HepG2 (cell line): ENCODE data around the gene COMMD3. TPM values are rescaled to one million over a fixed set of nuclear protein-coding genes. Genes with fewer than 3 reads are reported as not detected.

Source experiments
- ATAC-seq: fragments of 200-7000 bp; cut with Tn5 transposase; 3 replicates; pipeline ENCODE4 v1.9.1; 2020; ENCODE audit warnings: mild to moderate bottlenecking, moderate library complexity
- BruUV-seq: library from RNA; stranded (reverse); fragments of 400-500 nt; replicated peaks from 2 replicates; lab custom pipeline; 2021; lab: Mats Ljungman, UMichigan
- CTCF ChIA-PET: fragments of 300-600 bp; formaldehyde crosslinking; extraction: SDS; loops from one replicate; lab custom pipeline; 2021; ENCODE audit warnings: low total read pairs, inconsistent platforms, low intra/inter-chr PET ratio; lab: Yijun Ruan, JAX
- POLR2A ChIA-PET: fragments of 350-600 bp; sonication (Branson Sonifier 250); formaldehyde crosslinking; loops from one replicate; lab custom pipeline; 2020; ENCODE audit warnings: antibody characterized with exemption, inconsistent platforms; lab: Yijun Ruan, JAX
- DNase-seq: peaks from one replicate; pipeline ENCODE4 v3.0.0-alpha.2; 2015; ENCODE audit warnings: low spot score
- FAIRE-seq: peaks from 3 replicates; lab custom pipeline; 2011; peaks lifted over from hg19 to GRCh38; lab: Jason Lieb, UNC
- H2AFZ ChIP-seq: one replicate; pipeline ENCODE4 v1.6.1; 2011; ENCODE audit warnings: low read length, inconsistent platforms
- H3K27ac ChIP-seq: fragments of 300-600 bp; 3 replicates; pipeline ENCODE4 v1.8.0; 2011; ENCODE audit warnings: mixed run types, mild to moderate bottlenecking, mixed read lengths, low read length, inconsistent platforms; ENCODE audit not compliant: insufficient read depth; ENCODE audit errors: extremely low read length
- H3K27me3 ChIP-seq, 2 experiments: fragments of 200-600 bp in 1 of 2; 2 replicates in 1 of 2; 3 replicates in 1 of 2; pipeline versions ENCODE4 v1.6.0 to v1.8.0; 2011; ENCODE audit warnings: low read length in 2 of 2, mild to moderate bottlenecking in 2 of 2, moderate library complexity in 2 of 2, inconsistent platforms in 1 of 2; ENCODE audit not compliant: insufficient read depth in 2 of 2, control insufficient read depth in 1 of 2
- H3K36me3 ChIP-seq, 2 experiments: fragments of 200-600 bp in 1 of 2; replicated peaks in 1 of 2; 2 replicates in 1 of 2; 3 replicates in 1 of 2; pipeline versions ENCODE4 v1.5.1 to v1.8.0; 2011; ENCODE audit warnings: low read length in 2 of 2, inconsistent platforms in 1 of 2; ENCODE audit not compliant: insufficient read depth in 2 of 2, control insufficient read depth in 1 of 2
- H3K4me1 ChIP-seq: 2 replicates; pipeline ENCODE4 v1.5.1; 2012; ENCODE audit warnings: low read length, inconsistent platforms; ENCODE audit not compliant: insufficient read depth
- H3K4me2 ChIP-seq: 2 replicates; pipeline ENCODE4 v1.6.0; 2011; ENCODE audit warnings: low read depth, low read length, inconsistent platforms
- H3K4me3 ChIP-seq, 3 experiments: fragments of 200-600 bp in 1 of 3; sonication (generic), shearing (Covaris generic) in 1 of 3; replicated peaks in 1 of 3; 2 replicates each; pipeline ENCODE4 v1.5.1; 2011 to 2016; ENCODE audit warnings: low read length in 3 of 3, inconsistent platforms in 2 of 3, low read depth in 2 of 3, mild to moderate bottlenecking in 2 of 3, control low read depth in 1 of 3, mixed read lengths in 1 of 3; ENCODE audit not compliant: insufficient read depth in 1 of 3
- H3K79me2 ChIP-seq: one replicate; pipeline ENCODE4 v1.6.1; 2011; ENCODE audit warnings: low read length, inconsistent platforms; ENCODE audit not compliant: insufficient read depth
- H3K9ac ChIP-seq: 2 replicates; pipeline ENCODE4 v1.6.0; 2011; ENCODE audit warnings: mild to moderate bottlenecking, low read depth, low read length, inconsistent platforms; ENCODE audit not compliant: insufficient read depth
- H3K9me3 ChIP-seq: 2 replicates; pipeline ENCODE4 v1.5.1; 2012; ENCODE audit warnings: mild to moderate bottlenecking, low read length
- H4K20me1 ChIP-seq: 2 replicates; pipeline ENCODE4 v1.6.0; 2011; ENCODE audit warnings: inconsistent platforms, mild to moderate bottlenecking, low read length, moderate library complexity; ENCODE audit not compliant: insufficient read depth
- ATF7 ChIP-seq, 2 experiments: fragments of 450-650 bp in 1 of 2; sonication (generic) in 1 of 2; formaldehyde crosslinking in 1 of 2; IDR thresholded peaks; 2 replicates each; pipeline versions ENCODE4 v1.4.0 to v1.6.1; 2016 to 2020; ENCODE audit warnings: antibody characterized with exemption in 1 of 2, mild to moderate bottlenecking in 1 of 2, missing genetic modification reagents in 1 of 2
- JARID2 ChIP-seq: sonication (generic); formaldehyde crosslinking; IDR thresholded peaks from 2 replicates; pipeline ENCODE4 v1.8.1; 2023; ENCODE audit warnings: missing genetic modification reagents, inconsistent platforms; ENCODE audit not compliant: insufficient replicate concordance
- JDP2 ChIP-seq: sonication (generic); formaldehyde crosslinking; IDR thresholded peaks from 2 replicates; pipeline ENCODE4 v1.8.1; 2022; ENCODE audit warnings: missing genetic modification reagents, borderline replicate concordance
- JUND ChIP-seq: sonication (generic); formaldehyde crosslinking; IDR thresholded peaks from 2 replicates; pipeline ENCODE4 v1.8.0; 2022; ENCODE audit warnings: mild to moderate bottlenecking, missing genetic modification reagents
- MED8 ChIP-seq: sonication (generic); formaldehyde crosslinking; IDR thresholded peaks from 2 replicates; pipeline ENCODE4 v1.8.1; 2023; ENCODE audit warnings: mild to moderate bottlenecking, missing genetic modification reagents; ENCODE audit not compliant: insufficient replicate concordance
- NBN ChIP-seq: fragments of 450-650 bp; conservative IDR thresholded peaks from 2 replicates; pipeline ENCODE4 v1.6.1; 2017
- PAWR ChIP-seq: sonication (generic); formaldehyde crosslinking; IDR thresholded peaks from 2 replicates; pipeline ENCODE4 v1.4.0; 2020; ENCODE audit warnings: missing genetic modification reagents, mild to moderate bottlenecking, borderline replicate concordance
- PBX2 ChIP-seq: IDR thresholded peaks from 2 replicates; pipeline ENCODE4 v1.6.1; 2016; ENCODE audit warnings: control low read depth
- SOX6 ChIP-seq, 2 experiments: fragments of 450-650 bp in 1 of 2; sonication (generic) in 1 of 2; formaldehyde crosslinking in 1 of 2; IDR thresholded peaks; 2 replicates each; pipeline versions ENCODE4 v1.4.0 to v1.6.1; 2017 to 2020; ENCODE audit warnings: antibody characterized with exemption in 1 of 2, mild to moderate bottlenecking in 1 of 2, missing genetic modification reagents in 1 of 2
- ZBTB3 ChIP-seq: sonication (generic); formaldehyde crosslinking; IDR thresholded peaks from 2 replicates; pipeline ENCODE4 v1.4.0; 2020; ENCODE audit warnings: low read depth, mild to moderate bottlenecking, moderate library complexity, missing genetic modification reagents, borderline replicate concordance
- ZC3H13 ChIP-seq: sonication (generic); formaldehyde crosslinking; IDR thresholded peaks from 2 replicates; pipeline ENCODE4 v1.8.1; 2023; ENCODE audit warnings: mild to moderate bottlenecking, missing genetic modification reagents, moderate library complexity
- ZFP36L2 ChIP-seq: sonication (generic); formaldehyde crosslinking; IDR thresholded peaks from 2 replicates; pipeline ENCODE4 v1.4.0; 2020; ENCODE audit warnings: missing genetic modification reagents
- ZNF17 ChIP-seq: sonication (generic); formaldehyde crosslinking; IDR thresholded peaks from 2 replicates; pipeline ENCODE4 v1.5.0; 2020; ENCODE audit warnings: mild to moderate bottlenecking, missing genetic modification reagents
- ZNF557 ChIP-seq: sonication (generic); formaldehyde crosslinking; IDR thresholded peaks from 2 replicates; pipeline ENCODE4 v1.4.0; 2020; ENCODE audit warnings: missing genetic modification reagents
- ZNF878 ChIP-seq: sonication (generic); formaldehyde crosslinking; IDR thresholded peaks from 2 replicates; pipeline ENCODE4 v1.8.1; 2023; ENCODE audit warnings: mild to moderate bottlenecking, missing genetic modification reagents, moderate library complexity
- ZNF879 ChIP-seq: sonication (generic); formaldehyde crosslinking; IDR thresholded peaks from 2 replicates; pipeline ENCODE4 v1.8.1; 2023; ENCODE audit warnings: missing genetic modification reagents
- ZSCAN25 ChIP-seq: sonication (generic); formaldehyde crosslinking; IDR thresholded peaks from 2 replicates; pipeline ENCODE4 v1.8.0; 2022; ENCODE audit warnings: mild to moderate bottlenecking, missing genetic modification reagents
- WGBS: methylation state at CpG from one replicate; pipeline ENCODE4 v1.1.6; 2017; ENCODE audit warnings: low lambda C conversion rate; 5-methylcytosine and 5-hydroxymethylcytosine counted together
- in situ Hi-C: cut with HindIII; loops from 2 replicates; pipeline ENCODE4 v1.10.0; 2017; ENCODE audit warnings: low pct_unique_long_range_greater_than_20kb; ENCODE audit not compliant: extremely low pct_ligation_motif_present
- intact Hi-C: fragments of 100-400 bp; cut with micrococcal nuclease; formaldehyde crosslinking; loops from one replicate; pipeline ENCODE4 v1.10.0; 2022; ENCODE audit not compliant: unreplicated experiment
- polyA plus RNA-seq, 8 experiments: library from polyadenylated mRNA; depleted of rRNA in 3 of 8; stranded (reverse) in 7 of 8; unstranded in 1 of 8; fragments of >200 nt; fragmentation: Illumina TruSeq in 4 of 8; extraction: Trizol in 4 of 8; gene quantifications; 2 replicates each; pipeline versions ENCODE4 v1.2.1 to v1.2.3, GENCODE V29; 2011 to 2016; ENCODE audit warnings: low read depth in 4 of 8, missing spikeins in 1 of 8, mixed read lengths in 1 of 8; ENCODE audit not compliant: insufficient read depth in 1 of 8
- total RNA-seq, 5 experiments: library from RNA; depleted of rRNA; stranded (reverse); fragments of >200 nt; fragmentation: Illumina TruSeq; extraction: Trizol; gene quantifications; 2 replicates each; pipeline ENCODE4 v1.2.3, GENCODE V29; 2016; ENCODE audit warnings: low read depth in 1 of 5
- TF ChIP-seq, protein P1 (sequence below): sonication (generic); formaldehyde crosslinking; IDR thresholded peaks from 2 replicates; pipeline ENCODE4 v1.8.0; 2022; ENCODE audit warnings: missing genetic modification reagents, low read depth, mild to moderate bottlenecking, borderline replicate concordance

Gene COMMD3
- total and polyA plus RNA-seq, 2 of the 13 experiments (the other 11 are each of a cell fraction or from before 2014, with no cell fraction given), result 38.7 to 54.4 TPM

GRCh38 chr10:22368981-22369380 is 52.8 kb downstream of the COMMD3 start:
- H3K36me3 ChIP-seq, result no peaks in the 10 kb centered on the region
- ChIA-PET POLR2A (no interaction called here), CTCF (no interaction called here)
- H2AFZ ChIP-seq, result no peak overlapping the region
- H3K4me1 ChIP-seq, result no peaks in the 10 kb centered on the region
- FAIRE-seq (no peak), ATAC-seq (no peak), DNase-seq (no peak)
- no peak overlapping the region for H3K4me2 ChIP-seq
- 18% methylated on average over 2 of the region's 2 CpGs for WGBS
- H3K79me2 ChIP-seq, result no peaks in the 10 kb centered on the region
- no peak overlapping the region for H3K9ac ChIP-seq
- TF ChIP-seq ZNF878 (CRISPR knock-in tag) (no peak), ZFP36L2 (CRISPR knock-in tag) (no peak), SOX6 (IDR thresholded peaks at IDR 0.05) (no peak), SOX6 (CRISPR knock-in tag; IDR thresholded peaks at IDR 0.05) (no peak)
- TF ChIP-seq, protein P1, sequence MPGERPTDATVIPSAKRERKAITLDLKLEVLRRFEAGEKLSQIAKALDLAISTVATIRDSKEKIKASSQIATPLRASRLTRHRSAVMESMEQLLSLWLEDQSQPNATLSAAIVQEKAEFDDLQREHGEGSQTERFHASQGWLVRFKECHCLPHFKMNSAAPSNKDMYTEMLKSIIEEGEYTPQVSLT (CRISPR knock-in tag), result no peak
- no peaks in the 10 kb centered on the region for H3K9me3 ChIP-seq
- no TSS peak for BruUV-seq
- no peaks in the 10 kb centered on the region for H4K20me1 ChIP-seq
- H3K4me3 ChIP-seq, result no peak overlapping the region
- no peaks in the 10 kb centered on the region for H3K27me3 ChIP-seq
- intact Hi-C loops, result no loop called here
- in situ Hi-C loops, result no loop called here
- H3K27ac ChIP-seq, result no peak overlapping the region

DNA sequence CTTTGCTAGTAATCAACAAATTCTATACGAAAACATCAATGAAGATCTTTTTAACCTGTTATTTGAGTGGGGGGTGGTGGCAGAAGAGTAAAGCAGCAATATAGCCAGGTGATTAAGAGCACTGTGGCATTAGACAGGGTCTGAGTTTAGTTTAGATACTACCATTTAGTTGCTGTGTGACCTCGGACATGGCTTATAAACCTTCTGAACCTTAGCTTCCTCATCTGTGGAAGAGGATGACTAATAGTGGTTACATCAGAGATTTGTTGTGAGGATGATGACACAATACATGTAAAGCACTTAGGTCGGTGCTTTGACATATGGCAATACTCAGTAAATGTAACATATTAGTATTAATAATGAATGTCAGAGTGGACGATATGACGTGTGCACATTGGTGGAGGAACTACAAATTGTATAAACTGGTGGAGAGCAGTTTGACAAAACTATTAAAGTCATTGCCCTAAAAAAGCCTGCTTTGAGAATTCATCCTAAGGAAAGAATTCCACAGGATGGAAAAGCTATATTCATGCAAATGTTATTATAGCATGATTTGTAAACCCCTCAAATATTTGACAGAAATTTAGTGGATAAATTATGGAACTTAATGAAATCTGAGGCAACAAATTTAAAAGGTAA is 53.4 kb downstream of the COMMD3 start:
- ChIA-PET CTCF (no interaction called here), POLR2A (no interaction called here)
- H3K4me3 ChIP-seq, result no peak overlapping the region
- no peaks in the 10 kb centered on the region for H3K4me1 ChIP-seq
- intact Hi-C loops (no loop called here), in situ Hi-C loops (no loop called here)
- BruUV-seq, result no TSS peak
- FAIRE-seq (no peak), ATAC-seq (no peak), DNase-seq (no peak)
- H3K27me3 ChIP-seq, result no peaks in the 10 kb centered on the region
- no peak overlapping the region for H3K4me2 ChIP-seq
- no peak overlapping the region for H2AFZ ChIP-seq
- 31% methylated on average over 5 of the region's 5 CpGs for WGBS
- no peaks in the 10 kb centered on the region for H4K20me1 ChIP-seq
- H3K9me3 ChIP-seq, result no peaks in the 10 kb centered on the region
- no peaks in the 10 kb centered on the region for H3K36me3 ChIP-seq
- H3K79me2 ChIP-seq, result no peaks in the 10 kb centered on the region
- no peak overlapping the region for H3K27ac ChIP-seq
- H3K9ac ChIP-seq, result no peak overlapping the region
- TF ChIP-seq ZNF17 (CRISPR knock-in tag) (no peak), JDP2 (no peak), PAWR (CRISPR knock-in tag) (no peak), ZNF557 (CRISPR knock-in tag) (no peak), NBN (no peak), ZBTB3 (CRISPR knock-in tag) (no peak), MED8 (CRISPR knock-in tag) (no peak), ZC3H13 (CRISPR knock-in tag) (no peak), ZNF879 (CRISPR knock-in tag) (no peak), ZSCAN25 (CRISPR knock-in tag) (no peak), JUND (CRISPR knock-in tag) (no peak), JARID2 (CRISPR knock-in tag) (no peak), PBX2 (CRISPR knock-in tag) (no peak), ATF7 (IDR thresholded peaks at IDR 0.05) (peak; percentile 9; the same call in 1 of the 2 replicates), ATF7 (CRISPR knock-in tag; IDR thresholded peaks at IDR 0.05) (no peak)
